HG02642 (cell line): ENCODE measurements around the gene KCNK10.

Experiments
- ATAC-seq: cut with Tn5 transposase; IDR thresholded peaks from one replicate; pipeline ENCODE4 v1.9.1; 2021; ENCODE audit warnings: mild to moderate bottlenecking; ENCODE audit not compliant: unreplicated experiment, poor library complexity

KCNK10 gene

GRCh38 chr14:88322504-88323085 is 474 bp downstream of the KCNK10 start:
- no peak for ATAC-seq

GRCh38 chr14:88321692-88322503 is 1.2 kb downstream of the KCNK10 start:
- no peak for ATAC-seq

- ATAC-seq: no peak
Observed at GRCh38 chr14:88318406-88318805, 4.7 kb downstream of the KCNK10 start.

GRCh38 chr14:88316521-88316920 is 6.5 kb downstream of the KCNK10 start:
- no peak for ATAC-seq

- ATAC-seq: no peak
Observed at GRCh38 chr14:88312257-88312656, 10.8 kb downstream of the KCNK10 start.

GRCh38 chr14:88311780-88312179 is 11.3 kb downstream of the KCNK10 start:
- no peak for ATAC-seq

- ATAC-seq: no peak
Observed at GRCh38 chr14:88310449-88310848, 12.6 kb downstream of the KCNK10 start.

GRCh38 chr14:88310021-88310420 is 13.0 kb downstream of the KCNK10 start:
- no peak for ATAC-seq

GRCh38 chr14:88305528-88306322 is 17.3 kb downstream of the KCNK10 start:
- no peak for ATAC-seq

- ATAC-seq: no peak
Observed at GRCh38 chr14:88303041-88303440, 20.0 kb downstream of the KCNK10 start.

GRCh38 chr14:88301381-88301780 is 21.7 kb downstream of the KCNK10 start:
- no peak for ATAC-seq

- ATAC-seq: no peak
Observed at GRCh38 chr14:88300817-88301216, 22.3 kb downstream of the KCNK10 start.

GRCh38 chr14:88299865-88300530 is 23.1 kb downstream of the KCNK10 start:
- peak; percentile 56 for ATAC-seq

- no peak for ATAC-seq
Observed at GRCh38 chr14:88297306-88297705, 25.8 kb downstream of the KCNK10 start.

GRCh38 chr14:88296351-88296750 is 26.7 kb downstream of the KCNK10 start:
- ATAC-seq: no peak

GRCh38 chr14:88289996-88290395 is 33.1 kb downstream of the KCNK10 start:
- no peak for ATAC-seq

GRCh38 chr14:88289234-88289633 is 33.8 kb downstream of the KCNK10 start:
- no peak for ATAC-seq

GRCh38 chr14:88286309-88286708 is 36.8 kb downstream of the KCNK10 start:
- no peak for ATAC-seq

- no peak for ATAC-seq
Observed at GRCh38 chr14:88281447-88281846, 41.6 kb downstream of the KCNK10 start.

GRCh38 chr14:88276923-88277596 is 46.0 kb downstream of the KCNK10 start:
- ATAC-seq: no peak
